VCaP (cell line): ENCODE data around the gene SLC38A2.

ENCODE experiments used
- H3K27ac ChIP-seq: fragments of 450-650 bp; 2 replicates; pipeline ENCODE4 v1.5.1; 2017
- TF ChIP-seq, protein P1 (sequence below): fragments of 450-650 bp; conservative IDR thresholded peaks from 2 replicates; pipeline ENCODE4 v1.5.1; 2017; ENCODE audit warnings: mild to moderate bottlenecking, moderate library complexity

The SLC38A2 gene

DNA sequence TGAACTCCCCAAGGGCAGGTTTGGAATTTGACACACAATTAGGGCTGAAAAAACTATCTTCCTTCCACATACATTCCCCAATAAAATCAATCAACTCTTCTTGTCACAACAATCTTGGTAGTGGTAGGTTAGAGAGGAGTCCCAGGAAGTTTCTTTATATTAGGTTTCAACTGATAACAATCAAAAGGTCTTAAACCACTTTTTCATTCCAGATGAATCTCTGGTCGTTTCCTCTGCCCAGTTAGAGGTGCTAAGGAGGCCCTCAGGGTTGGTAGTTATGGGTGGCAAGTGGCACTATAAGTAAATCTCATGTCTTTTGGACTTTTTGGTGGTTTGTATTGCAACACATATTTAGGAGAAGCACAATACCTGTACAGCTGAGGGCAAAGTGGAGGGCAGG, 1.7 kb upstream of the SLC38A2 start:
- H3K27ac ChIP-seq = no peak overlapping the region

DNA sequence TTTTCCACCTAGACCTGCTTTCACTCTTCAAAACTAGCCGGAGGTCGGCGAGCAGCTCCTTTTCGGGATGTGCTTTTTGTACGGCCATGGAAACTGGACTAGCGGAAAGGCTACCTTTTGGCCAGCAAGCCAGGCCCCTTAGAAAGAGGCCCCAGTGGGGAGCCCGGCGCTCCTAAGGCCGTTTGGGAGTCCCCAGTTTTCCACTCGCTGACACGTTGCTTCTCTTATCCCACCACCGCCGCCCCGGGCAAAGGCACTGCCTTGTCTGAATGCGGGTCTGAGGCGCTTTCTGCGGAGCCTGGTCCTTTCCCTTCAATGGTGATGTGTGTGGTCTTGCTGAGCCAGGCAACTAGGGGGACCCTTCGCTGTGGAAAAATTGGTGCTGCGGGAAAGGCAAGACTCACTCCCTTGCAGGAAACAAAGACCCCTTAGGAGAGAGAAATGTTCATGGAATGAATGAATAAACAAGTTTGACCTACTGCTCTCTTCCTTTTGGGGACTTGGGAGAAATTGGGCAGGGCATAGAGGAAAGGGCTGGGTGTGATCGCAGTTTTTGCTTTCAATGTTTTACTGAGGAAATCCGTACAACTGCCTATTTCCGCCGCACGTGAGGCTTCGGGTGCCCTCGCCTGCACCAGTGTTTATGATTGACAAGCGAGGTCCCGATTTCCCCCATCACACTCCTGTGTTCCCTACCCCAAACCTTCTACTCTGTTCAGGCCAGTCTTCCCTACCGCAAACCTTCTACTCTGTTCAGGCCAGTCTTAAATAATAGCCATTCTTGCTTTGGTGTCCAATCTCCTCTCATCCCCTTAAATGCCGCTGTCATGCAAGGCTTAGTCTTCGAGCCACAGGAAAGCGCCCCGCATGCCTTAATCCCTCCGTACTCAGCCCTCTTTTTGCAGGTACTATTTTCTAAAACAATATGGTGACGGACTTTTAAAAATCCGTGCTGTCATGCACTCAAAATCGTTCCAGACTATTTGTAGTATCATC, 1.0 kb upstream of the SLC38A2 start:
- TF ChIP-seq, protein P1, sequence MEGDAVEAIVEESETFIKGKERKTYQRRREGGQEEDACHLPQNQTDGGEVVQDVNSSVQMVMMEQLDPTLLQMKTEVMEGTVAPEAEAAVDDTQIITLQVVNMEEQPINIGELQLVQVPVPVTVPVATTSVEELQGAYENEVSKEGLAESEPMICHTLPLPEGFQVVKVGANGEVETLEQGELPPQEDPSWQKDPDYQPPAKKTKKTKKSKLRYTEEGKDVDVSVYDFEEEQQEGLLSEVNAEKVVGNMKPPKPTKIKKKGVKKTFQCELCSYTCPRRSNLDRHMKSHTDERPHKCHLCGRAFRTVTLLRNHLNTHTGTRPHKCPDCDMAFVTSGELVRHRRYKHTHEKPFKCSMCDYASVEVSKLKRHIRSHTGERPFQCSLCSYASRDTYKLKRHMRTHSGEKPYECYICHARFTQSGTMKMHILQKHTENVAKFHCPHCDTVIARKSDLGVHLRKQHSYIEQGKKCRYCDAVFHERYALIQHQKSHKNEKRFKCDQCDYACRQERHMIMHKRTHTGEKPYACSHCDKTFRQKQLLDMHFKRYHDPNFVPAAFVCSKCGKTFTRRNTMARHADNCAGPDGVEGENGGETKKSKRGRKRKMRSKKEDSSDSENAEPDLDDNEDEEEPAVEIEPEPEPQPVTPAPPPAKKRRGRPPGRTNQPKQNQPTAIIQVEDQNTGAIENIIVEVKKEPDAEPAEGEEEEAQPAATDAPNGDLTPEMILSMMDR = no peak
- H3K27ac ChIP-seq = peak overlapping the region; percentile 99

More for the DNA sequence above, 1.7 kb upstream of the SLC38A2 start:
- TF ChIP-seq, protein P1 = no peak

DNA sequence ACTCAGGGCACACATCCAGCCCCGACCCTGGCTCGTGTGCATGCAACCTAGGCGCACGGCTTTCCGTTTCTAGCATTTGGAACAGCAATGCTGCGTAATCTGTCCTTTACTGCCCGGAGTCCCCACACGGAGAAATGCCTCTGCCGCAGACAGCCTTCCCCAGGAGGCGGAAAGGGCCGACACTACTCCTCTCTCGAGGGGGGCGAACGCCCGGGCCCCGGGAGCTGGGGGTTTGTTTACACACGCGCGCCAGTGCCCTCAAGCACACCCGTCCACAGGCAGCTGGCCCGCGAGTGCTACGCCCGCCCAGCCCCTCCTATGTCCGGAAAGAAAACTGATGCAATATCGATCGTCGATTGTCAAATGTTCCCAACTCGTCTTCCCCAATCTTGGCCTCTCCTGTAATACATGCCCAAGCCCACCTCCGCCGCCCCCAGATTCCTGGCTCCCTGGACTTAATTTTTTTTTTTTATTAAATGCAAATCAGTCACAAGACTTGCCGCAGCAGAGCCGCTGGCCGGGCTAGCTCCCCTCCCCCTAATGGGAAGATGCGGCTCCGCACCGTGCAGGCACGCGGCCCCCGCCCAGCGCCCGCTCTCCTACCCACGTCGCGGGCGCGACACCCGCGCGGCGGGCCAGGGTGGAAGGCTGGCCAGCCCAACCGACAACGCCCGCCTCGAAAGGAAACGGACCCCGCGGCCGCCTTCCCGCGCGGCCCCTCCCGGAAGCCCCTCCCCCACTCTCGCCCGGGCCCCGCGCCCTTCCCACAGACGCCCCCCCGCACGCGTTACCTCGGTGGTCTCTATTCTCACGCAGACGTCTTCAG, 642 bp downstream of the SLC38A2 start:
- TF ChIP-seq, protein P1 = no peak
- H3K27ac ChIP-seq = peak overlapping the region; percentile 99

DNA sequence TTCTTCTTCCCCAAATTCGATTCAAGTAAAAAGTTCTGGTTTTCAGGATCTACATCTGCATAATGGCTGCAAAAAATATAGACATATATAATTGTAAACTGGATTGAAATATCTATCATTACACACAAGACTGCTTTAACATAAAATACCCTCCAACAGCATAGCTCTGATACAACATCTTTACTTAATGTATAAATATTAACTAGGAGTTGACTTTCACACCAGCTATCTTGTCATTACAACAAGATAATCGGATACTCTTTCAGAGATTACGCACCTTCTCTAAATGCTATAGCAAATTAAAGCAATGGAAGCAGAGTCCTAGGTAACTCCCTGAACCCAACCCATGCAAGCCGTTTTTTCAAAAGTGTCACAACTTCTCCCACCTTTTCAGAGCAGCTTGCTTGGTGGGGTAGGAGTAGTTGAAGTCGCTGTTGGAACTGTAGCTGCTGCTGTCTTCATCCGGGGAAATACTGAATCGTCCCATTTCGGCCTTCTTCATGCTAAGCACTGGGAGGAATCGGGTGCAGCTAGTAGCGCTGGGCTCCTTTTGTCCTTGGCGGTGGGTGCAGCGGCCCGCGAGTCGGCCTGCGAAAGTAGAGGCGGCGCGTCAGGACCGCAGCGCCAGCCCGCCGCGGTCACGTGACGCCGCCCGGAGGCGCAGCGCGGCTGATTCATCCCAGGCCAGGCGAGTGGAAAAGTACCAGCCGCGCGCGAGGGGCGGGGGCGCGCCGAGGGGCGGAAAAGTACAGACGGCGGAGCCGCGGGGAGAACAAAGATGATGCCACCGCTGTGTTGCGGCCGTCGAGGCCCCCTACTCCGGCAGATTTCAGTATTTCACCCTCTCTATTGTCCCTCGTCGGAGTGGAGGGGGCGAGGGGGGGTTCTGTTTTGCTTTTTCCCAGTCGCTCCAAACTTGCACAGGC, 1.5 kb downstream of the SLC38A2 start:
- TF ChIP-seq, protein P1 = peak; percentile 32; the same call in 1 of the 2 replicates
- peak overlapping the region; percentile 99 for H3K27ac ChIP-seq

DNA sequence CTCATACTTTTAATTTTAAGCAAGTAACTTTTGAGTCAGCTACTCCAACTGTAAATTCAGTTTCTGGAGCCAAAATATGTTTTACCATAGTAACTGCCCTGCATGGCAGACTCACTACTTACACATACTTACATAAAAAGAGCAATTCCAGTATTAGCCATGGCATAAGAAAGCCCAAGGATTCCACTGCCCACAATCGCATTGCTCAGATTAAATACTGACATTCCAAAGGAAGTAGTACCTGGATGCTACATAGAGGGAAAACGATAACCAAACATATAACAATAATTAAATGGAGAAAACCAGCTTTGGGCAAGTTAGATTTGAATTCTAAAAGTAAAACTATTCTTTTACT, 2.2 kb downstream of the SLC38A2 start:
- peak overlapping the region; percentile 99; the same call in 1 of the 2 replicates for H3K27ac ChIP-seq
- TF ChIP-seq, protein P1 = no peak

DNA sequence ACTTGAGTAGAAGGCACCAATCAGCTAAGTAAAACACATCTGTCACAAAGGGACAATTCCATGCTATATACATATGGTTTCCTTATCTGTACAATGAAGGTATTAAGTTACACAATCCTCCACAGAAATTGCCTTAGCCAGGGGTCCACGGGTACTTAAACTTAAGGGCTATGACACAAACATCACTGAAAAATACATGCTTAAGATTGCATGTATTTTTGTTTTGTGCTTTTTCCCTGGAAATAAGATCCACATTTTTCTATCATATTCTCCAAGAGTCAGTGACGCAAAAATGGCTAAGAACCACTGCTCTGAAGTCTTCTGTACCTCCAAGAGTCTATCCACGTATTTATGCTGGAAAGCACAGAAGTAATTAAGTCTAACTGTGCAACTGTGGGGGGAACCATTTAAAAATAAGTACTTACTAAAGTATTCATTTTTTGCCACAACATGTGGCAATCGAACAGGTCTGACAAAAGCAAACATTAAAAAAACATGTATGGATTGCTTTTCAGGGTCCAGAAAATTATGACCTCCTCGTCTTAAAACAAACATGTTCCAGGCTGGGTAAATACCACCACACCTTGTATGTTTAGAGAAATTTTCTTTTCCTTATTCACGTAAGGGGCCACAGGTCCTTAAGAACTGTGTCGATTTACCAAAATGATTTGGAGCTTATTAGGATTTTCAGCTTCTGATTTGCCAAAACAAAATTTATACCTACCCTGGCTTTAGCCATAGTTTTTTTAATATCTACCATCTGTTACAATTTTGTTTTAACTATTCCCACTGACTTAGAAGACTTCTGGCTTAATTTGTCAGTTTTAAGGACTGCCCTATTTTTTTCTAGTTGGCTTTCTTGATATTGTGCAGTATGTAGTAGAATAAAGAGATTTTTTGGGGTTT, 2.8 kb downstream of the SLC38A2 start:
- peak overlapping the region; percentile 99; the same call in 1 of the 2 replicates for H3K27ac ChIP-seq
- TF ChIP-seq, protein P1 = no peak
